Left renal pelvis (tissue), 4 donors: Measurements from ENCODE around the gene DGAT2L6. TPM values are rescaled to one million over a fixed set of nuclear protein-coding genes. Genes with fewer than 3 reads are reported as not detected.
"Not testable (repeated sequence)": the region's sequence is repeated elsewhere in the genome, so short reads cannot be mapped to it uniquely, and the experiment has no call there.

Experiments used
- DNase-seq, 4 donors: peaks; one replicate each; pipeline ENCODE4 v3.0.0-alpha.2; 2013; ENCODE audit warnings: low read depth in 4 of 4, low spot score in 3 of 4
- polyA plus RNA-seq, 4 donors: library from polyadenylated mRNA; unstranded; fragments of 120-200 nt; gene quantifications; one replicate each; pipeline ENCODE4 v1.2.1, GENCODE V29; 2013; ENCODE audit not compliant: insufficient read length in 4 of 4

Gene DGAT2L6
- polyA plus RNA-seq, 4 donors, result not detected

- no peak for DNase-seq
Measured at GRCh38 chrX:70196961-70197720, 19.9 kb downstream of the DGAT2L6 start.

- no peak for DNase-seq
Measured at GRCh38 chrX:70201732-70202131, 24.4 kb downstream of the DGAT2L6 start.

GRCh38 chrX:70208479-70208878, 31.2 kb downstream of the DGAT2L6 start:
- DNase-seq, result no peak

GRCh38 chrX:70209570-70209969, 32.3 kb downstream of the DGAT2L6 start:
- not testable (repeated sequence) for DNase-seq

GRCh38 chrX:70219938-70220764, 42.9 kb downstream of the DGAT2L6 start:
- DNase-seq, result no peak

GRCh38 chrX:70226048-70226447, 48.8 kb downstream of the DGAT2L6 start:
- no peak for DNase-seq

- no peak for DNase-seq
Measured at GRCh38 chrX:70226687-70227086, 49.4 kb downstream of the DGAT2L6 start.

GRCh38 chrX:70231666-70232065, 54.4 kb downstream of the DGAT2L6 start:
- no peak for DNase-seq

GRCh38 chrX:70234355-70234754, 57.1 kb downstream of the DGAT2L6 start, which contains the start of gene AWAT1:
Gene AWAT1 (plus strand): TSS chrX:70234655. CDS start chrX:70234696, 41 bp downstream.
- DNase-seq, result no peak

GRCh38 chrX:70240751-70241150, 63.5 kb downstream of the DGAT2L6 start:
- no peak for DNase-seq

- no peak for DNase-seq
Measured at GRCh38 chrX:70241501-70241900, 64.2 kb downstream of the DGAT2L6 start.

GRCh38 chrX:70243601-70244000, 66.3 kb downstream of the DGAT2L6 start:
- DNase-seq, result not testable (repeated sequence)

- no peak for DNase-seq
Measured at GRCh38 chrX:70244881-70245280, 67.6 kb downstream of the DGAT2L6 start.

GRCh38 chrX:70247252-70247651, 70.0 kb downstream of the DGAT2L6 start:
- DNase-seq, result no peak

GRCh38 chrX:70252491-70252890, 75.2 kb downstream of the DGAT2L6 start:
- DNase-seq, result no peak

GRCh38 chrX:70253377-70254062, 76.2 kb downstream of the DGAT2L6 start:
- no peak for DNase-seq

- no peak for DNase-seq
Measured at GRCh38 chrX:70254063-70254400, 76.7 kb downstream of the DGAT2L6 start.

GRCh38 chrX:70254909-70255308, 77.6 kb downstream of the DGAT2L6 start:
- no peak for DNase-seq
